Transverse colon (tissue), 3 donors: ENCODE data around the gene B3GAT2.

ENCODE experiments used
- CTCF ChIP-seq, 5 experiments: fragments of 200-600 bp in 3 of 5; fragments of 450-650 bp in 2 of 5; sonication (generic) in 3 of 5; IDR thresholded peaks; 1 replicate in 2 of 5; 2 replicates in 3 of 5; pipeline ENCODE4 v1.5.1; 2016 to 2017; ENCODE audit warnings: antibody characterized with exemption in 5 of 5, inconsistent platforms in 3 of 5, mild to moderate bottlenecking in 2 of 5, moderate library complexity in 1 of 5
- POLR2A ChIP-seq: fragments of 450-650 bp; IDR thresholded peaks from one replicate; pipeline ENCODE4 v1.6.1; 2016; ENCODE audit warnings: antibody characterized with exemption, mild to moderate bottlenecking, moderate library complexity

GRCh38 chr6:70819646-70820045 is 137.2 kb downstream of the B3GAT2 start:
- TF ChIP-seq CTCF (IDR thresholded peaks at IDR 0.05) (no peak), POLR2A (no peak)
